PFSK-1 (cell line): ENCODE results near the gene GMFB.

Experiments
- REST ChIP-seq, 2 experiments: IDR thresholded peaks; 2 replicates each; pipeline versions ENCODE4 v1.6.1 to v1.8.0; 2011 to 2012; ENCODE audit warnings: low read depth in 2 of 2, low read length in 2 of 2, control low read depth in 1 of 2, inconsistent platforms in 1 of 2, mild to moderate bottlenecking in 1 of 2, moderate library complexity in 1 of 2; ENCODE audit not compliant: insufficient read depth in 1 of 2
- TAF1 ChIP-seq: IDR thresholded peaks from 2 replicates; pipeline ENCODE4 v1.6.1; 2012; ENCODE audit warnings: low read length, control low read depth, borderline replicate concordance; ENCODE audit not compliant: insufficient read depth

GRCh38 chr14:54444681-54445080, 44.1 kb downstream of the GMFB start:
- TF ChIP-seq REST (IDR thresholded peaks at IDR 0.05; ENCODE audit: insufficient read depth in 1 of 2, low read depth in 2 of 2, low read length in 2 of 2), result no peak
- no peak for TF ChIP-seq TAF1
